B cell (primary cell): ENCODE results near the gene IER3. TPM values are rescaled to one million over a fixed set of nuclear protein-coding genes. Genes with fewer than 3 reads are reported as not detected.

Experiments used
- ATAC-seq: fragments of 200-7000 bp; cut with Tn5 transposase; one replicate; pipeline ENCODE4 v1.10.0; 2021; ENCODE audit warnings: low read depth, mild to moderate bottlenecking, moderate number of reproducible peaks, moderate library complexity
- CTCF ChIA-PET: fragments of 350-600 bp; sonication (Branson Sonifier 250); formaldehyde crosslinking; loops from one replicate; lab custom pipeline; 2021; ENCODE audit warnings: antibody characterized with exemption, inconsistent platforms; lab: Charles Lee
- POLR2A ChIA-PET: fragments of 350-600 bp; sonication (Branson Sonifier 250); formaldehyde crosslinking; loops from one replicate; lab custom pipeline; 2021; ENCODE audit warnings: antibody characterized with exemption; lab: Charles Lee
- DNase-seq: peaks from one replicate; pipeline ENCODE4 v3.0.0; 2013
- H2AFZ ChIP-seq: 2 replicates; pipeline ENCODE4 v1.6.1; 2012; ENCODE audit warnings: mild to moderate bottlenecking, low read depth, low read length; ENCODE audit not compliant: insufficient read depth, poor library complexity, severe bottlenecking
- H3K27ac ChIP-seq, 2 donors: 1 replicate in 1 of 2; 2 replicates in 1 of 2; pipeline ENCODE4 v1.5.1; 2012 to 2013; ENCODE audit warnings: low read length in 2 of 2, mild to moderate bottlenecking in 2 of 2, moderate library complexity in 1 of 2
- H3K27me3 ChIP-seq, 4 experiments: fragments of 200-600 bp in 1 of 4; sonication (generic) in 1 of 4; replicated peaks in 1 of 4; 1 replicate in 2 of 4; 2 replicates in 2 of 4; pipeline versions ENCODE4 v1.6.1 to v1.7.0; 2013 to 2016; ENCODE audit warnings: low read length in 3 of 4, mild to moderate bottlenecking in 2 of 4, mixed read lengths in 1 of 4, moderate library complexity in 1 of 4; ENCODE audit not compliant: insufficient read depth in 4 of 4, control insufficient read depth in 3 of 4; ENCODE audit errors: control extremely low read depth in 1 of 4
- H3K36me3 ChIP-seq, 2 experiments: replicated peaks in 1 of 2; 1 replicate in 1 of 2; 2 replicates in 1 of 2; pipeline versions ENCODE4 v1.6.1 to v1.7.1; 2013; ENCODE audit warnings: low read length in 1 of 2; ENCODE audit not compliant: insufficient read depth in 2 of 2, control insufficient read depth in 1 of 2; ENCODE audit errors: control extremely low read depth in 1 of 2, extremely low read depth in 1 of 2
- H3K4me1 ChIP-seq, 2 donors: fragments of 200-600 bp in 1 of 2; sonication (generic) in 1 of 2; 1 replicate in 1 of 2; 2 replicates in 1 of 2; pipeline versions ENCODE4 v1.5.1 to v1.6.1; 2013 to 2017; ENCODE audit warnings: low read length in 2 of 2; ENCODE audit not compliant: control insufficient read depth in 2 of 2, insufficient read depth in 2 of 2
- H3K4me2 ChIP-seq: replicated peaks from 2 replicates; pipeline ENCODE3; 2012; ENCODE audit warnings: mild to moderate bottlenecking, low read depth, low read length; ENCODE audit not compliant: poor library complexity, severe bottlenecking
- H3K4me3 ChIP-seq, 5 experiments: fragments of 200-600 bp in 1 of 5; sonication (generic) in 1 of 5; 1 replicate in 3 of 5; 2 replicates in 2 of 5; pipeline versions ENCODE4 v1.5.1 to v1.7.0; 2011 to 2016; ENCODE audit warnings: low read length in 4 of 5, mild to moderate bottlenecking in 4 of 5, low read depth in 2 of 5, control low read depth in 1 of 5, moderate library complexity in 1 of 5; ENCODE audit not compliant: insufficient read depth in 1 of 5; ENCODE audit errors: control extremely low read depth in 1 of 5, extremely low read depth in 1 of 5
- H3K79me2 ChIP-seq: fragments of 200-600 bp; sonication (generic); one replicate; pipeline ENCODE4 v1.6.0; 2016; ENCODE audit warnings: low read length; ENCODE audit not compliant: control insufficient read depth, insufficient read depth
- H3K9ac ChIP-seq: fragments of 200-600 bp; sonication (generic); 2 replicates; pipeline ENCODE4 v1.6.1; 2017; ENCODE audit warnings: mild to moderate bottlenecking, low read length, moderate library complexity
- H3K9me3 ChIP-seq, 3 donors: one replicate each; pipeline versions ENCODE4 v1.6.1 to v1.7.1; 2013; ENCODE audit warnings: low read length in 2 of 3; ENCODE audit not compliant: control insufficient read depth in 2 of 3, insufficient read depth in 1 of 3; ENCODE audit errors: control extremely low read depth in 1 of 3
- H4K20me1 ChIP-seq: 2 replicates; pipeline ENCODE4 v1.6.0; 2012; ENCODE audit warnings: mild to moderate bottlenecking, low read length; ENCODE audit not compliant: insufficient read depth, control insufficient read depth, poor library complexity, severe bottlenecking
- H3K27ac Mint-ChIP-seq: one replicate; pipeline ENCODE4 v1.8.0; 2021; ENCODE audit warnings: mixed read lengths
- H3K27me3 Mint-ChIP-seq: one replicate; pipeline ENCODE4 v1.8.0; 2021; ENCODE audit warnings: mixed read lengths
- H3K4me1 Mint-ChIP-seq: one replicate; pipeline ENCODE4 v1.8.0; 2021; ENCODE audit warnings: mixed read lengths
- H3K4me3 Mint-ChIP-seq: one replicate; pipeline ENCODE4 v1.8.0; 2021; ENCODE audit warnings: mixed read lengths
- H3K9me3 Mint-ChIP-seq: one replicate; pipeline ENCODE4 v1.8.0; 2022; ENCODE audit warnings: mixed read lengths; ENCODE audit not compliant: insufficient read depth
- EZH2 ChIP-seq: IDR thresholded peaks from 2 replicates; pipeline ENCODE4 v1.6.1; 2012; ENCODE audit warnings: borderline replicate concordance, low read depth, mild to moderate bottlenecking, moderate library complexity, low read length; ENCODE audit not compliant: insufficient read depth, poor library complexity, severe bottlenecking
- WGBS: methylation state at CpG from one replicate; pipeline ENCODE4 v1.1.5; 2013; ENCODE audit warnings: missing lambda C conversion rate; ENCODE audit not compliant: insufficient coverage; 5-methylcytosine and 5-hydroxymethylcytosine counted together
- intact Hi-C: fragments of 100-400 bp; cut with micrococcal nuclease; formaldehyde crosslinking; loops from one replicate; pipeline ENCODE4 v1.10.0; 2022
- polyA plus RNA-seq: library from polyadenylated mRNA; depleted of rRNA; stranded (reverse); fragments of >200 nt; gene quantifications from 2 replicates; pipeline ENCODE4 v1.2.3, GENCODE V29; 2012
- total RNA-seq, 2 donors: library from RNA; stranded (reverse); fragments of 120-200 nt in 1 of 2; gene quantifications; 1 replicate in 1 of 2; 2 replicates in 1 of 2; pipeline versions ENCODE4 v1.2.3 to v1.2.4, GENCODE V29; 2013 to 2022
- TF ChIP-seq, protein P1 (sequence below): fragments of 200-600 bp; IDR thresholded peaks from one replicate; pipeline ENCODE4 v1.8.0; 2022; ENCODE audit warnings: antibody characterized with exemption, mild to moderate bottlenecking

IER3 gene
- total and polyA plus RNA-seq, 2 donors (not counting 1 experiment from before 2014, with no cell fraction given): 3.7 to 4.2 TPM

DNA sequence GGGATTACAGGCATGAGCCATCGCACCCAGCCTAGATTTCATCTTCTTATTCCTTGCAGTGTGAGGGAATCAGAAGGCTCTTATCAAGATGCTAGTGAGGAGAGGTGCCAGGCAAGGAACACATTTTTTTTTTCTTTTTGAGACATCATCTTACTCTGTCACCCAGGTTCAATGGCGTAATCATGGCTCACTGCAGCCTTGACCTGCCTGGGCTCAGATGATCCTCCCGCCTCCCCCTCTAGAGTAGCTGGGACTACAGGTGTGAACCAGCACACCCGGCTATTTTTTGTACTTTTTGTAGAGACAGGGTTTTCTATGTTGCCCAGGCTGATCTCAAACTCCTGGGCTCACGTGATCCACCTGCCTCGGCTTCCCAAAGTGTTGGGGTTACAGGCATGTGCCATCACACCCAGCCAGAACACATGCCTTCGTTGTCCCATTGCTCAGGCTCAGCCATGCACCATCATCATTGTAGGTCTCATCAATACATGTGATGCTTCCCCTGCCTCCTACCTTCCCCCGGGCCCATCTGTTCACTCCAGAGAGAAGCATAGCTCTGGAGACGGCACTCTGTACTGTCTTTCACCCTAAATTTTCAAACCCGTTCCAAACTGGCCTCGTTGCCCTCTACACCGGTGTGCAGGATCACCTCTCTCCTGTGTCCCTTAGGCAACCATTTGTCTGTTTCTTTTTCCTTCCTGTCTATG, 12.0 kb downstream of the IER3 start:
- H3K9ac ChIP-seq: no peak overlapping the region
- peaks cover 7% of the 10 kb centered on the region for H4K20me1 ChIP-seq
- H3K36me3 ChIP-seq: peaks cover 3 to 25% of the 10 kb centered on the region in 2 experiments
- no peaks in the 10 kb centered on the region for H3K27me3 ChIP-seq
- H3K4me3 Mint-ChIP-seq: no peak overlapping the region
- H3K4me2 ChIP-seq: no peak overlapping the region
- ChIA-PET POLR2A (interaction anchor here (0.5 to 1.0 kb wide), 2 partner anchors 101 to 118 kb away, joined by 5 to 7 read pairs; no protein-coding TSS in a partner anchor), CTCF (interaction anchor here (0.8 to 22.5 kb wide), 13 partner anchors 9 to 279 kb away, joined by 3 to 963 read pairs (median 20); partner anchors contain the start of genes ATAT1, DHX16, FLOT1 and PPP1R18)
- over 99% methylated on average over 11 of the region's 12 CpGs for whole genome bisulfite sequencing
- ATAC-seq (no peak), DNase-seq (no peak)
- H2AFZ ChIP-seq: no peak overlapping the region
- H3K4me3 ChIP-seq: no peak overlapping the region
- H3K27ac Mint-ChIP-seq: peak overlapping the region; percentile 26
- no peaks in the 10 kb centered on the region for H3K9me3 Mint-ChIP-seq
- H3K9me3 ChIP-seq: no peaks in the 10 kb centered on the region
- peaks cover 37 to 39% of the 10 kb centered on the region in 2 donors for H3K4me1 ChIP-seq
- H3K27ac ChIP-seq: no peak overlapping the region
- peaks cover 36% of the 10 kb centered on the region for H3K4me1 Mint-ChIP-seq
- peaks cover 51% of the 10 kb centered on the region for H3K79me2 ChIP-seq
- TF ChIP-seq EZH2: no peak
- TF ChIP-seq, protein P1, sequence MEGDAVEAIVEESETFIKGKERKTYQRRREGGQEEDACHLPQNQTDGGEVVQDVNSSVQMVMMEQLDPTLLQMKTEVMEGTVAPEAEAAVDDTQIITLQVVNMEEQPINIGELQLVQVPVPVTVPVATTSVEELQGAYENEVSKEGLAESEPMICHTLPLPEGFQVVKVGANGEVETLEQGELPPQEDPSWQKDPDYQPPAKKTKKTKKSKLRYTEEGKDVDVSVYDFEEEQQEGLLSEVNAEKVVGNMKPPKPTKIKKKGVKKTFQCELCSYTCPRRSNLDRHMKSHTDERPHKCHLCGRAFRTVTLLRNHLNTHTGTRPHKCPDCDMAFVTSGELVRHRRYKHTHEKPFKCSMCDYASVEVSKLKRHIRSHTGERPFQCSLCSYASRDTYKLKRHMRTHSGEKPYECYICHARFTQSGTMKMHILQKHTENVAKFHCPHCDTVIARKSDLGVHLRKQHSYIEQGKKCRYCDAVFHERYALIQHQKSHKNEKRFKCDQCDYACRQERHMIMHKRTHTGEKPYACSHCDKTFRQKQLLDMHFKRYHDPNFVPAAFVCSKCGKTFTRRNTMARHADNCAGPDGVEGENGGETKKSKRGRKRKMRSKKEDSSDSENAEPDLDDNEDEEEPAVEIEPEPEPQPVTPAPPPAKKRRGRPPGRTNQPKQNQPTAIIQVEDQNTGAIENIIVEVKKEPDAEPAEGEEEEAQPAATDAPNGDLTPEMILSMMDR: no peak
- no peaks in the 10 kb centered on the region for H3K27me3 Mint-ChIP-seq
- intact Hi-C loops: no loop called here
